RPMI7951 (cell line): Measurements from ENCODE around the gene MAP9. TPM values are rescaled to one million over a fixed set of nuclear protein-coding genes. Genes with fewer than 3 reads are reported as not detected.
"Not testable (repeated sequence)": the region's sequence is repeated elsewhere in the genome, so short reads cannot be mapped to it uniquely, and the experiment has no call there.

Source experiments
- DNase-seq: peaks from one replicate; pipeline ENCODE4 v3.0.0-alpha.2; 2012; ENCODE audit warnings: low read depth
- total RNA-seq: library from RNA; depleted of rRNA; stranded (reverse); fragments of >200 nt; shearing (Covaris generic); gene quantifications from 2 replicates; pipeline ENCODE4 v1.2.3, GENCODE V29; 2014; rRNA removed

Gene MAP9
- total RNA-seq, result 3.9 and 6.0 TPM in 2 replicates

GRCh38 chr4:155376387-155377268 is at the start of gene MAP9:
Gene MAP9 (minus strand): TSS chr4:155376965. CDS start chr4:155375850, 1,115 bp downstream.
- peak; percentile 94 for DNase-seq

GRCh38 chr4:155424778-155425177 is 48.0 kb upstream of the MAP9 start:
- not testable (repeated sequence) for DNase-seq

- no peak for DNase-seq
Observed at GRCh38 chr4:155423671-155424070, 46.9 kb upstream of the MAP9 start.

DNA sequence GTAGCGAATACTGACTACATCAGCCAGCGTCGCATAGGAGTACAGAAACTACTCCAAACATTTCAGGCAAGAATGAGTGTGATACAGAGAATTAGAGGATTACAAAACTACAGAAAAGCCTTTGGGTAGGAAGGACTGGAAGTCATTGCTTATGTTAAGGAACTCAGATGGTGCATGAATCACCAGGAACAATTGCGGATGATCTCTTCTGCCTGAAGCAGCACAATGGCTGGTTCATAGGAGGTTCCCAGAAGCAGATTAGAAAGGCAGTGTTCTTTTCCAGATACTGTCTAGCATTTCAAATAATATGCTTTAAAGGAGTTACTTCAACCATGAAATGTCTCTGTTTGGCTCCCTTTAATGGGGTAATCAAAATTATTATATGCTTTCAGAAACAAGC is 42.5 kb upstream of the MAP9 start:
- peak; percentile 23 for DNase-seq

- DNase-seq, result no peak
Observed at GRCh38 chr4:155415662-155416061, 38.9 kb upstream of the MAP9 start.

GRCh38 chr4:155413451-155413850 is 36.7 kb upstream of the MAP9 start:
- DNase-seq, result no peak

DNA sequence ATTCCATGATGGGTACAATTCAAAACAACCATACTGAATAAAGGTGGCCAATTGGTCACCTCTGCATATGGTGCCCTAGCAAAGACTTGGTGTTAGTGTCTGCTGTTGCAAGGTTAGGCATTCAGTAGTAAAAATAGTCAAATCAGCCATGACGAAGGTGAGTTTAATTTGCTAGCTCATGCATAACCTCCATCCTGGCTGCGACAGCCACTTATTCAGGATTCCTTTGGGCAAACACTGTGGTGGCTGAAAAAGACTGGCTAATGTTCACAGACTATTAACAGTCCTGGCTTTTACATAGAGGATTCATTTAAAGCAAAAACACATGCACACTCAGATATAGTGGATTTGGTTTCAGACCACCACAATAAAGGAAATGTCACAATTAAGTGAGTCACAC is 34.8 kb upstream of the MAP9 start:
- DNase-seq, result no peak

GRCh38 chr4:155408796-155409195 is 32.0 kb upstream of the MAP9 start:
- no peak for DNase-seq

DNA sequence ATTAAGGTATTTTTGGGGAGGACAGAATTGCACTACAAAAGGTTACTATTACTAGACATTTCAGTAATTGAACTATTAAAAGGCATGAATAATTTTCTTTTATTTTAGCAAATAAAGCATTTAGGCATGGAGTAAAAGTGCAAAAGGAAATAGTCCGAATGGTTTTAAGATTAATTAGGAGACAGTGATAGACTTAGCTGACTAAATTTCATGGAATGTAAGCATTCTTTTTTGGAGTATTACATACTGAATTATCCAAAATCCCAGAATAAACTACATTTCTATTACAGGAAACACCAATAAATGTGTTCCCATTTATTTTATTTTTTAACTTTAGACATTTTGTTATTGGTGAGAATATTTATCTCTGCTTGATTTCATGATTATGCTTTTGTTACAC is 30.7 kb upstream of the MAP9 start:
- no peak for DNase-seq

GRCh38 chr4:155405059-155405458 is 28.3 kb upstream of the MAP9 start:
- DNase-seq, result no peak

DNA sequence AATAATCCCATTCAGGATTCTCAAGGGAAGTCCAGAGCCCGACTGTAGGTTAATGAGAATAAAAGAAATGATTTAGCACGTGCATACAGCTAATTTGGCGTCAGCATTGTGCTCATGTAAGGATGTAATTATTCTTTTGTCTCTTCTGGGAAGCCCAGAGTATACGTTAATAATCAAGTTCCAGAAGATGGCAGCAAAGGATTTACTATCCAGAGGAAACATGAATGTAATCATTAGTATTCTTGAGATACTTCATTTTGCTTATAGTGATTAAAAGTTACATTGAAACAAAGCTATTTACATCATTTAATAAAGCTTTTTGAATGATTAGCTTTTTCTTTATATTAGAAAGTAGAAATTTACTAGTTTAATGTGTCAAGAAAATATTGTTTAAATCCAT is 27.1 kb upstream of the MAP9 start:
- DNase-seq, result peak; percentile 37

GRCh38 chr4:155402941-155403340 is 26.2 kb upstream of the MAP9 start:
- no peak for DNase-seq

DNA sequence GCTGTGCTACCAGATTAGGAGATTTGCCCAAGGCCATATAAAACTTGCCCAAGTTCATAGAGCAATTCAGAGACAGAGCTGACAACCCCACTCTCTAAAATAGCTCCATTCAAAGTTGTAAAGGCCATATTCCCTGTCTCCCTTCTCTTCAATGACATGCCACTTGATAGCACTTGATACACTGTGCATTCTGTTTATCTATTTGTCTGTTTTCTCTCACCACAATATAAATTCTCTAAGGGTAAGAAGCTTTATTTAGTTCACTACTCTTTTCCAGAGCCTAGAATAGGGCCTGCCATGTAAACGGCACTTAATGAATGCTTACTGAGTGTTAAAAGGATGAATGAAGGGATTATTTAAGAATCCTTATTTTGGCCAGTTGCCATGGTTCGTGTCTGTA is 24.1 kb upstream of the MAP9 start:
- no peak for DNase-seq

- peak; percentile 3 for DNase-seq
Observed at GRCh38 chr4:155399974-155400697, 23.4 kb upstream of the MAP9 start.

- peak; percentile 64 for DNase-seq
Observed at GRCh38 chr4:155392481-155393184, 15.9 kb upstream of the MAP9 start.

- no peak for DNase-seq
Observed at GRCh38 chr4:155391932-155392331, 15.2 kb upstream of the MAP9 start.

DNA sequence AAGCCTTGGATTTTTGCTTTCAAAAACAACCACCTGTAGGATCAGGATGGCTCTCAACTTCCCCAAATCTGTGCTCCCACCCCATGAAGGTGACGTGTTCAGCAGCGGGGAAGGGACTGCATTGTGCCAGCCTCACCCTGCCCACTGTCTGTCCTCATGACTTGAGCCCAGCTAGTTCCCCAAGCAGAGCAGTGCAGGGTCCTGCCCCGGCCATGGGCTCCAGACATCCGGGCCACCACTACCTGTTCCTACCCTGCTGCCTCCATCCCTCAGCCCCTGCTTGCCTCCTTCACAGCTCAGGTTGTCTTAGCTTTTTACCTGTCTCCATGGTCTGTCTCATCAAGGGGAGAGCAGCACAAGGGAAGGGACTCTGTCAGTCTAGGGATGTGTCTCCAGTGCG is 11.4 kb upstream of the MAP9 start:
- DNase-seq, result no peak

DNA sequence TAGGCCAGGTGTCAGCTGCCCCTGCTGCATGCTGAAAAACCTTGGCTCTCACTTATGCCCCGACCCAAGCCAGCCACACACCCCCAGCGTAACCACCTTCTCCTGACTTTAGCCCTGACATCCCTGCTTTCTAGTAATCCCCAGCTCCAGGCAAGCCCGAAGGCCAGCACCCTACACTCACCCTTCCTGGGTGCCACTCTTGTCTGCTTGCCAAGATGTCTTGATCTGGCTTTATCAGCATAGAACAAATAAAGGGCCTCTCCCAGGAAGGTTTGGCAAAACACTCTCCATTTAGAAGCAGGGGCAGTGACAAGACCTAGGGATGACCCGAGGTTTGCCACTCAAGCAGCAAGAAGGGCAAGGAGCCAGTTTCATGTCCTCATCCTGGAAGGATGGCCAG is 6.8 kb upstream of the MAP9 start:
- no peak for DNase-seq

- DNase-seq, result peak; percentile 20
Observed at GRCh38 chr4:155377276-155377675, 511 bp upstream of the MAP9 start.

DNA sequence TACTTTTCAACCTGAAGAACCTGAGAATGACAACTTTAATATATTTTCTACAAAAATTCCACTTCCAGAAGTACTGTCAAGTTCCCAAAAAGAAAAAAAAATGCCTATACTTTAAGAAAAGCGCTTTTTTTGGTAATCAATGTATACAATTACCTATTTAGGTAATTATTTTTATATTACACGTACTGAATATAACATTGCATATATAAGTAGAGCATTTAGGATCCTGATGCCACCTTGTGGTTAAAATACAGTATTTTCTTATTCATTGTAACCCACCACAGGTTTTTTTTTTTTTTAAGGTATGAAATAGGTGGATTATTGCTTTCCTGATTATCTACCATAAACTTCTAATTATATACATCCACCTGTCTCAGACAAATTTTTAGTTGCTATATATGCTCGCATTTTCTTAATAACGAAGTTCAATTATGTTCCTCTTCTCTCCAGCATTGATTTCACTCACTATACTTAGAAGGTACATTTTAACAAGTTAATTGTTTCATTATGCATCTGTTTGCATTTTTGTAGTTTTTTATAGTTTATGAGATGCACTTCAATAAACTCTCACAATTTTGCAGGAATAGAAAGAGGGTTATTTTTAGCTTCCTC is 5.2 kb downstream of the MAP9 start:
- peak; percentile 10 for DNase-seq

DNA sequence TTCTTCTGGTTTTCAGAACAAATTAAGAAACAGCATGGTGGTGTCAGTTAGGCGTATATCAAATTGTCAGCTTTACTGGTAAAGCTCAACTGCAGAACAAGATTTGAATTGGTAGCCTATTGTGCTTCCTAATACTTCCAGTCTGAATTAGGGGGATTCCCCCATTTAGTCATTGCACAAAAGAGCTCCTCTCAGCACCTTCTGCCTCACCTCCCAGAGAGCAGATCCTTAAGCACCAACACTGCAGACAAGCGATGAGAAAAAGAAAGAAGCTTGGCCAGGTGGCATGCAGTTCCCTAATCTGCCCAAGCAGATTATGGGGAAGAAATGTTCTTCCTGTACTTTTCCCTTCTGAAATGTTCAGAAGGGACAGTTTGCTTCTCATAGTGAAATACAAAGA is 9.2 kb downstream of the MAP9 start:
- no peak for DNase-seq
